Activated CD4-positive, alpha-beta memory T cell treated with anti-CD3 and anti-CD28 coated beads, Interleukin-2, amount 10 ng/mL, durations not matched to agents 7 days and 5 days (primary cell): ENCODE results near the gene S1PR1. TPM values are rescaled to one million over a fixed set of nuclear protein-coding genes. Genes with fewer than 3 reads are reported as not detected.
"Not testable (repeated sequence)": the region's sequence is repeated elsewhere in the genome, so short reads cannot be mapped to it uniquely, and the experiment has no call there.

Experiments
- CTCF ChIA-PET: fragments of 350-600 bp; sonication (Branson Sonifier 250); formaldehyde crosslinking; loops from one replicate; lab custom pipeline; 2021; ENCODE audit warnings: antibody characterized with exemption, inconsistent platforms; lab: Charles Lee
- POLR2A ChIA-PET: fragments of 350-600 bp; sonication (Branson Sonifier 250); formaldehyde crosslinking; loops from one replicate; lab custom pipeline; 2021; ENCODE audit warnings: antibody characterized with exemption; lab: Charles Lee
- DNase-seq: peaks from one replicate; pipeline ENCODE4 v3.0.0-alpha.2; 2020
- H3K27ac Mint-ChIP-seq: one replicate; pipeline ENCODE4 v1.8.0; 2021; ENCODE audit warnings: mild to moderate bottlenecking, mixed read lengths
- H3K27me3 Mint-ChIP-seq: one replicate; pipeline ENCODE4 v1.8.0; 2021; ENCODE audit warnings: mixed read lengths
- H3K36me3 Mint-ChIP-seq: one replicate; pipeline ENCODE4 v1.8.0; 2021; ENCODE audit warnings: low read depth, mixed read lengths
- H3K4me1 Mint-ChIP-seq: one replicate; pipeline ENCODE4 v1.8.0; 2021; ENCODE audit warnings: mixed read lengths
- H3K4me3 Mint-ChIP-seq: one replicate; pipeline ENCODE4 v1.8.0; 2021; ENCODE audit warnings: mild to moderate bottlenecking, mixed read lengths
- H3K9me3 Mint-ChIP-seq: one replicate; pipeline ENCODE4 v1.8.0; 2021; ENCODE audit warnings: mixed read lengths
- total RNA-seq, 2 experiments: library from RNA; stranded (reverse); gene quantifications; one replicate each; pipeline ENCODE4 v1.2.3, GENCODE V29; 2021

The S1PR1 gene
- 100 to 1,000 TPM; 219 to 220 TPM for total RNA-seq

DNA sequence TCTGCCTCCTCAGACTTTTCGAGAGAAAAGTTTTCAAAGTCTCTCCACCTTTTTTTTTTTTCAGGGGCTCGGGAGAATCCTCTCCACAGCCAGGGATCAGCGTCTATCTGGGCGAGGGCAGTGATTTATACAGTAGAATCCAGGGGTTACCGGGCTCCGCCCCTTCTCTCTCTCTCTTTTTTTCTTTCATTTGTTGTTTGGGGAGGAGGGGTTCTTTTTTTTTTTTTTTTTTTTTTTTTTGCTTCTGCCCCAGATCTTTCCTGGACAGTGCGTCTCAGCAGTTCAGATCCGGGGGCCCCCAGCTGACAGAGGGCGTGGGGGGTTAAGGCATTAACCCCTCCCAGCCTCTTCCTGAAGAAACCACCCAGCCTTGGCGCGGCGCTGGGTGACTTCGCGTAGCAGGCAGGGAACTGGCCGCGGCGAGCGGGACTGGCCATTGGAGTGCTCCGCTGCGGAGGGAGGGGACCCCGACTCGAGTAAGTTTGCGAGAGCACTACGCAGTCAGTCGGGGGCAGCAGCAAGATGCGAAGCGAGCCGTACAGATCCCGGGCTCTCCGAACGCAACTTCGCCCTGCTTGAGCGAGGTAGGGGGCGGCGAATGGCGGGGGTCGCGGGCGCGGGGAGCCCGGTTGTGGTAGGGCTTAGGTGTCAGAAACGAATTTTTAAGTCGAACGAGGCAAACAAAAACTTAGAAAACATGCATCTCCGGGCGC lies at the start of gene S1PR1:
TSS of gene S1PR1 (plus strand) at position 504 of the 713 bp plus-strand sequence. CDS start 1,966 bp downstream, outside the sequence.
- Mint-ChIP-seq H3K27me3 (no peaks in the 10 kb centered on the region), H3K27ac (peak within 1 kb of the TSS; percentile 98), H3K36me3 (peaks cover 79% of the 10 kb centered on the region), H3K4me3 (peak within 1 kb of the TSS; percentile 95), H3K9me3 (peaks cover 2% of the 10 kb centered on the region), H3K4me1 (peaks cover 50% of the 10 kb centered on the region)
- POLR2A ChIA-PET: interaction anchor here (0.7 to 15.2 kb wide), 42 partner anchors 7 to 1198 kb away, joined by 3 to 391 read pairs (median 14); partner anchors contain the start of genes DPH5, EXTL2 and SLC30A7
- DNase-seq: peak; percentile 83
- CTCF ChIA-PET: interaction anchor here (0.6 to 10.0 kb wide), 20 partner anchors 21 to 1080 kb away, joined by 3 to 244 read pairs (median 4); no protein-coding TSS in a partner anchor

DNA sequence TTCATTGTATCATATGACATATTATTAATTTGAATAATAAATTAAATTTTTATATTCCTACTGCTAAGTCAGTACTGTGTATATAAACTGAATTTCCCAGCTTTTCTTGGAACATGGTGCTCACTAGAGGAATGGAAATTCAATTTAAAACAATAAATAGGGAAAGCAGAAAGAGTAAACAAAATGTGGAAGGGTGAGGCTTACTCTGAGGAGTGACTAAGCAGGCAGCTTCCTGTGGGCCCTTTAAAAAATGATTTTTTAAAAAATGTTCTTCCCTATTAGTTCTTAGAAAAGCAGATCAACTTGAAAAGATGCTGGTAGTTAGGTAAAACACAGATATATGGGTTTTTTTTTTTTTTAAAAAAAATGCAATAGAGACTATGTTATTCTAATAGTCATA lies 49.5 kb upstream of the S1PR1 start:
- H3K4me3 Mint-ChIP-seq: no peak overlapping the region
- H3K4me1 Mint-ChIP-seq: peaks cover 42% of the 10 kb centered on the region
- peaks cover 7% of the 10 kb centered on the region for H3K36me3 Mint-ChIP-seq
- ChIA-PET POLR2A (interaction anchor here (0.6 to 7.3 kb wide), 12 partner anchors 9 to 258 kb away, joined by 3 to 53 read pairs (median 3); partner anchors contain the start of genes DPH5 and S1PR1), CTCF (interaction anchor here (0.7 to 2.3 kb wide), 7 partner anchors 8 to 122 kb away, joined by 3 to 12 read pairs (median 5); no protein-coding TSS in a partner anchor)
- H3K27me3 Mint-ChIP-seq: no peaks in the 10 kb centered on the region
- no peaks in the 10 kb centered on the region for H3K9me3 Mint-ChIP-seq
- no peak for DNase-seq
- H3K27ac Mint-ChIP-seq: peak overlapping the region; percentile 68

DNA sequence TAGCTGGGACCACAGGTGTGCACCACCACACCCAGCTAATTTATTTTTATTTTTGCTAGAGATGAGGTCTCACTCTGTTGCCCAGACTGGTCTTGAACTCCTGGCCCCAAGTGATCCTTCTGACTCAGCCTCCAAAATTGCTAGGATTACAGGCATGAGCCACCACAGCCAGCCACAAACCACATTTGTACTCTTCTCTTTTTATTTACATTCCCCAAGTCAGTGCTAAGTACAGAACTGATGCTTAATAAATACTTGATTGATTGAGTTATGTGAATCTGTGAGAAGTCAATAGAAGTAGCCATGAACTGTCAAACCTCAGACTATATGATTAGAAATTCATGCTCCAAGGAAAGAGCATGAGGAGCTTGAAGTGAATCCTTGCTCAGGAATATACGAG lies 48.5 kb upstream of the S1PR1 start:
- no peak overlapping the region for H3K4me3 Mint-ChIP-seq
- peaks cover 34% of the 10 kb centered on the region for H3K4me1 Mint-ChIP-seq
- peaks cover 7% of the 10 kb centered on the region for H3K36me3 Mint-ChIP-seq
- ChIA-PET CTCF (interaction anchor here (2.3 kb wide), 1 partner anchor 11 kb away, joined by 12 read pairs; no protein-coding TSS in a partner anchor), POLR2A (interaction anchor here (0.9 to 7.3 kb wide), 7 partner anchors 10 to 259 kb away, joined by 3 to 53 read pairs (median 6); partner anchors contain the start of gene S1PR1)
- H3K27ac Mint-ChIP-seq: no peak overlapping the region
- DNase-seq: no peak
- no peaks in the 10 kb centered on the region for H3K27me3 Mint-ChIP-seq
- no peaks in the 10 kb centered on the region for H3K9me3 Mint-ChIP-seq

DNA sequence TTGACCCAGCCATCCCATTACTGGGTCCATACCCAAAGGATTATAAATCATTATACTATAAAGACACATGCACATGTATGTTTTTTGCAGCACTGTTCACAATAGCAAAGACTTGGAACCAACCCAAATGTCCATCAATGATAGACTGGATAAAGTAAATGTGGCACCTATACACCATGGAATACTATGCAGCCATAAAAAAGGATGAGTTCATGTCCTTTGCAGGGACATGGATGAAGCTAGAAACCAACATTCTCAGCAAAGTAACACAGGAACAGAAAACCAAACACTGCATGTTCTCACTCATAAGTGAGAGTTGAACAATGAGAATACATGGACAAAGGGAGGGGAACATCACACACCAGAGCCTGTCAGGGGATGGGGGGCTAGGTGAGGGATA lies 47.9 kb upstream of the S1PR1 start:
- H3K9me3 Mint-ChIP-seq, H3K27ac Mint-ChIP-seq, H3K4me3 Mint-ChIP-seq, DNase-seq, H3K27me3 Mint-ChIP-seq, H3K36me3 Mint-ChIP-seq: not testable (repeated sequence)
- ChIA-PET CTCF (interaction anchor here (2.3 kb wide), 1 partner anchor 10 kb away, joined by 12 read pairs; no protein-coding TSS in a partner anchor), POLR2A (interaction anchor here (0.9 to 7.3 kb wide), 4 partner anchors 10 to 239 kb away, joined by 3 to 53 read pairs (median 10); no protein-coding TSS in a partner anchor)
- peaks cover 29% of the 10 kb centered on the region for H3K4me1 Mint-ChIP-seq

DNA sequence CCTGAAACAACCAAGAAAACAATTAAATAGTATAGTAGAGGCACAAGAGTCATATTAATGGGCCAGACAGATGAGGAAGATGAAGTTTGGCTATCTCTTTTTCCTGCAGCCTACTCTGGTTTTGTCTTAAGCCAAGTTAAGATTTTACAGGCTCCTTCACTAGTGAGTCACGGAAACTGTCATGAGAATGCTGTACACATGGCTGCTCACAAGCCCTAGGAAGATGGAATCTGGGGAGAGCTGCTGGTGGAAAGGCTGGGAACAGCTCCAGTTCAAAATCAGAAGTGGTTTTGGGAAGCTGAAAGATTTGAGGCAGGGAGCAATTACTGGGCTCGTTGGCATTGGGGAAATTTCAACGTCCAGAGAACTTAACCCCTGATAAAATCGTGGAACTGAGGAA lies 46.4 kb upstream of the S1PR1 start:
- DNase-seq: no peak
- peaks cover 7% of the 10 kb centered on the region for H3K36me3 Mint-ChIP-seq
- no peak overlapping the region for H3K27ac Mint-ChIP-seq
- peaks cover 24% of the 10 kb centered on the region for H3K4me1 Mint-ChIP-seq
- ChIA-PET POLR2A (interaction anchor here (0.9 to 7.3 kb wide), 3 partner anchors 8 to 51 kb away, joined by 4 to 53 read pairs (median 9); no protein-coding TSS in a partner anchor), CTCF (no interaction called here)
- no peaks in the 10 kb centered on the region for H3K9me3 Mint-ChIP-seq
- no peak overlapping the region for H3K4me3 Mint-ChIP-seq
- no peaks in the 10 kb centered on the region for H3K27me3 Mint-ChIP-seq

DNA sequence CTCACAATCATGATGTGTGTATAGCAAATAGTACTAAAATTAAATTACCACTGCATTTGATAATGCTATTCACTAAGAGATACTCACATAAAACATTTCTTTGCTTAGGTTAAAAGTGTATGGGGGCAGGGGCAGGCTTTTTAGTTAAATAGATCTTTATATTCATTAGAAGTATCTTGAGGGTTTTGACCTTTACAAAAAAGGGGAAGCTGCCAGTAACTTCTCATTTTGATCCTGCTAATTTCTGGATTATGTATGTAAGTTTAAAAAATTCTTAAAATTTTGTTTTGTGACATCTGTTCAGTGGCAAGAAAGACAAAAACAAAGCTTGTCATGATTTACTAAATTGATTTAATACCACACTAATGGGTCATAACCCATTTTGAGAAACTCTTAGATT lies 45.8 kb upstream of the S1PR1 start:
- H3K36me3 Mint-ChIP-seq: peaks cover 10% of the 10 kb centered on the region
- DNase-seq: no peak
- POLR2A ChIA-PET: interaction anchor here (1.8 to 7.3 kb wide), 2 partner anchors 8 to 13 kb away, joined by 9 to 53 read pairs; no protein-coding TSS in a partner anchor

DNA sequence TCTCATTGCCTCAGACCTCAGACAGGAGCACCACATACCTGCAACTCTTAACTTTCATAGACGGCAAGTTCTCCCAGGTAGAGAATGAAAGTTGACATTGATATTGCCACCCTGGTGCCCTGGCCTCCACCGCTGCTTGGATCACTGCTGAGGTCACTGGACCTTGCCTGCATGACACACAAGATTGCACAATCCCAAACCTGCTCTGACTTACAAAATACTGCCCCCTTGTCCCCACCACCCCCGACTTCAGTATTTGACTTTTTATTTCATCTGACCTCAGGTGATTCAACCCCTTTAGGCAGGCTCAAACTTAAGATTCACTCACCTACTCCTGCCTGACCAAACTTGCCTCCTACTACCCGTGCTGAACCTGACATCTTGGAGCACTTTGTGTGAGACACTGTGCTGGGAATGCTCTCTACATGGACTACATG lies 43.1 kb upstream of the S1PR1 start:
- Mint-ChIP-seq H3K4me1 (peaks cover 15% of the 10 kb centered on the region), H3K36me3 (peaks cover 11% of the 10 kb centered on the region), H3K27ac (no peak overlapping the region), H3K9me3 (peaks cover 9% of the 10 kb centered on the region), H3K27me3 (no peaks in the 10 kb centered on the region), H3K4me3 (no peak overlapping the region)
- ChIA-PET POLR2A (interaction anchor here (1.2 kb wide), 1 partner anchor 10 kb away, joined by 5 read pairs; no protein-coding TSS in a partner anchor), CTCF (interaction anchor here (0.7 to 1.5 kb wide), 3 partner anchors 11 to 95 kb away, joined by 3 read pairs; no protein-coding TSS in a partner anchor)
- DNase-seq: no peak

More for the DNA sequence above, 45.8 kb upstream of the S1PR1 start:
- CTCF ChIA-PET: no interaction called here
- Mint-ChIP-seq H3K4me3 (no peak overlapping the region), H3K27ac (no peak overlapping the region), H3K27me3 (no peaks in the 10 kb centered on the region), H3K4me1 (peaks cover 26% of the 10 kb centered on the region), H3K9me3 (peaks cover 3% of the 10 kb centered on the region)

DNA sequence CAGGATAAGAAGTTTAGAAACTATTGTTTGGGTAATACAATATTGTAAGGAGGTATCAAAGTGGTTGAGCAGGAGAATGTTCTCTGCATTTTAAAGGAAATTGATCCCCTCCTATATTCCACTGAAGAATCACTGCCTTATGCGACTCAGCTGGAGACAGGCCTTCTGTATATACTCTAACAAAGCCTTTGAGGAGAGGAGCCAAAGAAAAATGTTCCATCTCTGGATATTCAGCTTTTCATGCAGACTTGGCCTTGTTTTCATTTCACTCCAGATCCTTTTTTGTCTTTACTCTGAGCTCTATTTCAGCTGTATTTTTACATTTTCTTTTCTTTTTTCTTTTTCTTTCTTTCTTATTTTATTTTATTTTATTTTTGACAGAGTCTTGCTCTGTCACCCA lies 42.1 kb upstream of the S1PR1 start:
- peaks cover 11% of the 10 kb centered on the region for H3K36me3 Mint-ChIP-seq
- POLR2A ChIA-PET: interaction anchor here (0.8 kb wide), 1 partner anchor 78 kb away, joined by 3 read pairs; no protein-coding TSS in a partner anchor
- no peaks in the 10 kb centered on the region for H3K27me3 Mint-ChIP-seq
- H3K9me3 Mint-ChIP-seq: peaks cover 9% of the 10 kb centered on the region
- no peak overlapping the region for H3K4me3 Mint-ChIP-seq
- no peak overlapping the region for H3K27ac Mint-ChIP-seq
- no peak for DNase-seq
- peaks cover 20% of the 10 kb centered on the region for H3K4me1 Mint-ChIP-seq
- CTCF ChIA-PET: no interaction called here

DNA sequence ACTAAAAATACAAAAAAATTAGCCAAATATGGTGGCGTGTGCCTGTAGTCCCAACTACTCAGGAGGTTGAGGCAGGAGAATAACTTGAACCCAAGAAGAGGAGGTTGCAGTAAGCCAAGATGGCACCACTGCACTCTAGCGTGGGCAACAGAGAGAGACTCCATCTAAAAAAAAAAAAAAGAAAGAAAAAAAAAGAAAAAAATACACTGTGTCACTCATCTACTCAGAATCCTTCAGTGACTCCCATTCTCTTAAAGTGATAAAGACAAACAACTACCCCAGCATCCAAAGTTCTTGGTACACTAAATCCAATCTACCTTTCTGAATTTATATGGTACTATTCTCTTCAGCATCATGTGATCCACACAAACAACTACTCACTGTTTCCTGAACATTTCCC lies 40.2 kb upstream of the S1PR1 start:
- Mint-ChIP-seq H3K4me1 (peaks cover 30% of the 10 kb centered on the region), H3K27ac (no peak overlapping the region)

DNA sequence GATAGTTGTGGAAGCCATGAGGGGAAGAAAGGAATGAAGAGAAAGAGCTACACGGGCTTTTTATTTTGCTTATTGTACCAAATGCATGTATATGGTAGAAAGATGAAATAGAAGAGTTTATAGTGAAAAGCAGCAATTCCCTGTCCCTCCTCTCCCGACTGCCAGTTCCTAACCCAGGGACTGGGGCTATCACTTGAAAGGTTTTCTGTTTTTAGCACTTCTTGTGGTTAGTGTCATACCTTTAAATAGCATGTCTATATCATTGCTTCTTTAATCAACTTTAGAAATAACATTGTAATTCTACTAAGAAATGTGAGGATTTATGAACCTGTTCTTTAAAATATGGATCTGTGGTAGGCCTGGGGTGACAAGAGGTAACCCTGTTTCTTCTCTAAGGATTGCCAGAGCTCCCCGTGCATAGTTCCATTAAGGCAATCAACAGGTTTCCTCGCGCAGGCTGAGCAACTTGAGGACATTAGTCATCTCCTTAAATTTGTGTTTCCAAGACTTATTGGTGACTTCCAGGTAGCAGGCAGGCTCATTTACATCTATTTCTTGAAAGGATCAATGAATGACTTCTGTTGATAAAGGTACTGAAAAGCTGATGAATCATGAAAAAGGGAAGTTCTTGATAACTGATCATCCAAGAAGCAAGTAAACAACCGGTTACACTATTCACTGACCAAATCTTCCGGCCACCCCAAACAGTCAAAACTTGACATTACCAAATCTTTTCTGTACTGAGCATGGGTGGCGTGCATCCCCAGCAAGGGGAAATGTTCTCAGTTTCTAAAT lies 37.8 kb upstream of the S1PR1 start:
- Mint-ChIP-seq H3K36me3 (peaks cover 31% of the 10 kb centered on the region), H3K27ac (peak overlapping the region; percentile 84), H3K4me3 (peak overlapping the region; percentile 6), H3K27me3 (no peaks in the 10 kb centered on the region), H3K9me3 (peaks cover 12% of the 10 kb centered on the region), H3K4me1 (peaks cover 30% of the 10 kb centered on the region)
- ChIA-PET CTCF (interaction anchor here (0.6 to 2.2 kb wide), 9 partner anchors 11 to 842 kb away, joined by 3 to 12 read pairs (median 4); no protein-coding TSS in a partner anchor), POLR2A (interaction anchor here (0.6 to 6.1 kb wide), 21 partner anchors 11 to 304 kb away, joined by 3 to 131 read pairs (median 4); partner anchors contain the start of genes DPH5, EXTL2 and S1PR1)
- peak; percentile 70 for DNase-seq

More for the DNA sequence above, 40.2 kb upstream of the S1PR1 start:
- ChIA-PET CTCF (no interaction called here), POLR2A (interaction anchor here (6.1 kb wide), 1 partner anchor 40 kb away, joined by 131 read pairs; the partner anchor contains the start of gene S1PR1)
- H3K36me3 Mint-ChIP-seq: peaks cover 21% of the 10 kb centered on the region
- no peak overlapping the region for H3K4me3 Mint-ChIP-seq
- H3K27me3 Mint-ChIP-seq: no peaks in the 10 kb centered on the region
- H3K9me3 Mint-ChIP-seq: peaks cover 9% of the 10 kb centered on the region
- no peak for DNase-seq

DNA sequence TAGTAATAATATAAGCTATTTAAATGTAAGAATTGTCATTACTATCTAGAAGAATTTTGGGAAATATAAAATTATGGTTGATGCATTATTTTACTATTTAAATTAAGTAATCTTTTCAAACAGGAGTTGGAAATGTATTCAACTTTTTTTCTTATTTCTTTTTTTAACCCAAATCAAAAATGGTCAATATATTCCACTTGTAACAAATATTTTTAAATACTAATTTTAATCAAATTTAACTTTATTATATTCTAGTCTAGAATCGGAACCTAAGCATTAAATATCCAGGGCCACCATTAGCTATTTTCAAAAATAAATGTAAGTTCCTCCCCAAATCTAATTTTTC lies 37.2 kb upstream of the S1PR1 start:
- CTCF ChIA-PET: interaction anchor here (0.6 to 2.2 kb wide), 7 partner anchors 12 to 843 kb away, joined by 3 to 12 read pairs (median 4); no protein-coding TSS in a partner anchor
- POLR2A ChIA-PET: interaction anchor here (0.6 to 6.1 kb wide), 16 partner anchors 12 to 305 kb away, joined by 3 to 131 read pairs (median 4); partner anchors contain the start of genes EXTL2 and S1PR1
- no peak for DNase-seq
- Mint-ChIP-seq H3K4me3 (no peak overlapping the region), H3K9me3 (peaks cover 12% of the 10 kb centered on the region), H3K27me3 (no peaks in the 10 kb centered on the region), H3K4me1 (peaks cover 32% of the 10 kb centered on the region), H3K36me3 (peaks cover 32% of the 10 kb centered on the region), H3K27ac (peak overlapping the region; percentile 71)

DNA sequence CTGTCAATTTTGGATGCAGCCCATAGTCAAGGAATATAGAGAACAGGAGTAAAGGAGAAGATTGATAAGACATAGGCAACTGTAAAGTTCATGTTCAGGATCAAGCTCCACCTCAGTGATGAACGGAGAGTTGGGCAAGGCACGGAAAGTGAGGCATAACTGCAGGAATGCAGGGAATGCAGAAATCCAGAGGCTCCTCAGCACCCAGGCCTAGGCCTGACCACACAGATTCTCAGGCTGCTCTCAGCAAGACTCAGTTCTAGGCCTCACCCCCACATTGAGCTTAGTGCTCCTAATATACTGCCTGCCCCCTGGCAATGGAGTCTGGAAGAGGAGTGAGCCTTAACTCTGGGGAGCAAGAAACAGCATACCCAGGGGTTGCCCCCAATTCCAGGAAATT lies 36.3 kb upstream of the S1PR1 start:
- no peaks in the 10 kb centered on the region for H3K27me3 Mint-ChIP-seq
- CTCF ChIA-PET: no interaction called here
- peaks cover 32% of the 10 kb centered on the region for H3K36me3 Mint-ChIP-seq

More for the DNA sequence above, 36.3 kb upstream of the S1PR1 start:
- no peak for DNase-seq
- POLR2A ChIA-PET: interaction anchor here (2.4 to 6.1 kb wide), 3 partner anchors 22 to 176 kb away, joined by 7 to 131 read pairs (median 35); partner anchors contain the start of gene S1PR1
- peaks cover 35% of the 10 kb centered on the region for H3K4me1 Mint-ChIP-seq
- H3K27ac Mint-ChIP-seq: peak overlapping the region; percentile 71
- peaks cover 12% of the 10 kb centered on the region for H3K9me3 Mint-ChIP-seq
- no peak overlapping the region for H3K4me3 Mint-ChIP-seq
